Activated naive CD8-positive, alpha-beta T cell (primary cell): ENCODE results near the gene RABGGTB.
"Not testable (repeated sequence)": the region's sequence is repeated elsewhere in the genome, so short reads cannot be mapped to it uniquely, and the experiment has no call there.

Experiments
- H3K27ac Mint-ChIP-seq: one replicate; pipeline ENCODE4 v1.8.0; 2021; ENCODE audit warnings: mixed read lengths
- H3K27me3 Mint-ChIP-seq: one replicate; pipeline ENCODE4 v1.8.0; 2021; ENCODE audit warnings: mixed read lengths
- H3K36me3 Mint-ChIP-seq: one replicate; pipeline ENCODE4 v1.8.0; 2021; ENCODE audit warnings: mixed read lengths
- H3K4me1 Mint-ChIP-seq: one replicate; pipeline ENCODE4 v1.8.0; 2021; ENCODE audit warnings: low read depth, mixed read lengths
- H3K4me3 Mint-ChIP-seq: one replicate; pipeline ENCODE4 v1.8.0; 2021; ENCODE audit warnings: mild to moderate bottlenecking, mixed read lengths
- H3K9me3 Mint-ChIP-seq: one replicate; pipeline ENCODE4 v1.8.0; 2021; ENCODE audit warnings: low read depth, mixed read lengths

The RABGGTB gene

DNA sequence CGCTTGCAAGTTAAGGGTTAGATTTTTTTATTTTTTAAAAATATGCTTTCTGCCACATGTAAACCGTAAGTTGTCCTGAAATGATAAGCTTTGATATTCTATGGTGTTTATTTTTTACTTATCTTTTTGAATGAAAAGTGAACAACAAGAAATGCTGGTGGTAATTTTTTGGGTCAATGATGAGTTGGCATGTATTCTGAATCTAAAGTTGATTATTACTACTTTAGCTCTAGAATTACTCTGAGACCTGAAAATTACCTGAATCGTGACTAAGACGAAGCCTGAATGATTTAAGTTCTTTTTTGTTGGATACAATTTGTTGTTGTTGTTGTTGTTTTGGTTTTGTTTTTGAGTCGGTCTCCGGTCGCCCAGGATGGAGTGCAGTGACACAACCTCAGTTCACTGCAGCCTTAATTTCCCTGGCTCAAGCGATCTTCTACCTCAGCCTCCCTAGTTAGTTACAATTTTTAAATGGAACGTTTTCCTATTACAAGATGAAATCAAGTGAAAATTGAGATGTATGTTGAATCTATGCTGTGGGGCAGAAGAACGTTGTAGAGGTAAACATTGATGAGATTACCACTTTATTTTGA lies 941 bp downstream of the RABGGTB start:
- Mint-ChIP-seq H3K27ac (peak overlapping the region; percentile 99), H3K4me3 (peak overlapping the region; percentile 100), H3K36me3 (peaks cover 39% of the 10 kb centered on the region), H3K4me1 (peaks cover 41% of the 10 kb centered on the region), H3K27me3 (no peaks in the 10 kb centered on the region), H3K9me3 (no peaks in the 10 kb centered on the region)

DNA sequence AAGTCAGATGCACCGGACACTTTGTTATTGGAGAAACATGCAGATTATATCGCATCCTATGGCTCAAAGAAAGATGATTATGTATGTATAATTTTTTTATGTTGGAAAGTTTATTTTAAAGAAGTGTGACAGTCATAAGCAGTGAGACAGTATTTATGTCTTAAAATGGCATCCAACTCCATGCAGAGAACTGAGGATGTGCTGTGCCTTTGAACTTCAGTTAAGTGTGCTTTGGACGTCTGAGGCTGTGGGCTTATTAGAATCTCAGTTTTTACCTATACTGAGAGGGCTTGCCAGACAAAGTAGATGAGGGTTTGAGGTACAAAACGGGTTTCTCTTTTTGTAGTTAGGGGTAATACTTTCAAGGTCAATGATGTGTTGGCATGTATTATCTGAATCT lies 1.5 kb downstream of the RABGGTB start:
- Mint-ChIP-seq H3K36me3 (peaks cover 39% of the 10 kb centered on the region), H3K27ac (peak overlapping the region; percentile 99), H3K4me1 (peaks cover 44% of the 10 kb centered on the region), H3K9me3 (no peaks in the 10 kb centered on the region), H3K27me3 (no peaks in the 10 kb centered on the region), H3K4me3 (peak overlapping the region; percentile 100)

DNA sequence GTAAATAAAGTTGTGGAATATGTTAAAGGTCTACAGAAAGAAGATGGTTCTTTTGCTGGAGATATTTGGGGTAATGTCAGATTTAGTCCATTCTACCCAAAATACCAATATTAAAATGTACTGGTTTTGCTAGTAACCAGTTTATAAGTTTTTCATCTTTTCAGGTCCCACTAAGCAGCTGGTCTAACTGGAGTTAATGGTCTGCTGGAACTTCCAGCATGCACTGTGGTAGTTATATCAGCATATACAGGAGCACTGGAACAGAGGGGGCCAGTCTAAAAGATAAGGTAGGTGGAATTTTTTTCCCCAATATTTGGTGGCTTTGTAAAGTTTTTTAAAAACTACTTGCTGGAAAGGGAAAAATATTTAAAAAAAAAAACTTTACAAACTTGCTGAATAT lies 3.9 kb downstream of the RABGGTB start:
- Mint-ChIP-seq H3K27ac (peak overlapping the region; percentile 99), H3K4me1 (peaks cover 52% of the 10 kb centered on the region), H3K36me3 (peaks cover 47% of the 10 kb centered on the region), H3K9me3 (no peaks in the 10 kb centered on the region), H3K27me3 (no peaks in the 10 kb centered on the region), H3K4me3 (peak overlapping the region; percentile 100)

DNA sequence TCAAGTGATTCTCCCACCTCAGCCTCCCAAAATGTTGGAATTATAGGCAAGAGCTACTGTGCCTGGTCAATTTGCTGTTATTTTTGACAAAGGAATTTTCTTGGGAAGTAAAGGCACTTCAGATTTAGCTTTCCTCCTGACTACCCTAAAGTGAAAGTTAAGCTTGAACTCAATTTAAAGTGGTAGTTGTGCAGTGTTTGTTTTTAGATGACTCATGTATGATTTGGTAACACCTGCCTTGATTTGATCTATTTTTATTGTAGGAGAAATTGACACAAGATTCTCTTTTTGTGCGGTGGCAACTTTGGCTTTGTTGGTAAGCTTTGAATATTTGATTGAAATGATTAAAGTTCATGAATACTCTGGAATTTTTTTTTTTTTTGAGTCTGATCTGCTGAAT lies 5.0 kb downstream of the RABGGTB start:
- H3K4me1 Mint-ChIP-seq: peaks cover 48% of the 10 kb centered on the region
- no peaks in the 10 kb centered on the region for H3K9me3 Mint-ChIP-seq
- H3K4me3 Mint-ChIP-seq: peak overlapping the region; percentile 100
- peak overlapping the region; percentile 99 for H3K27ac Mint-ChIP-seq
- peaks cover 48% of the 10 kb centered on the region for H3K36me3 Mint-ChIP-seq
- H3K27me3 Mint-ChIP-seq: no peaks in the 10 kb centered on the region

DNA sequence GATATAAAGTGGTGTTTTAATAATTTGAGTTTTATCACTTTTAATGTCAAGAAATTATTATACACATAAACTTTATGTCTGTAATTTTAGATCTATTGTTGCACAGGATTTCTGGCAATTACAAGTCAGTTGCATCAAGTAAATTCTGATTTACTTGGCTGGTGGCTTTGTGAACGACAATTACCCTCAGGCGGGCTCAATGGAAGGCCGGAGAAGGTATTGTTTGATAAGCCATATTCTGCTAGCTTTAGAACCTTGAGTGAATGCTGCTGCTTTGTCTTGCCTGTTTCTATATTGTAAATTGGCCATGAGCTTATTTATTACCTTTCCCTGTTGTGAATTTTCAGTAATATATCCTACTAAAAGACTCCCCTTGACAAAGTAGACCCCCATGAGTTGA lies 6.0 kb downstream of the RABGGTB start:
- Mint-ChIP-seq H3K36me3 (peaks cover 45% of the 10 kb centered on the region), H3K4me3 (peak overlapping the region; percentile 51), H3K4me1 (peaks cover 48% of the 10 kb centered on the region), H3K9me3 (no peaks in the 10 kb centered on the region), H3K27me3 (no peaks in the 10 kb centered on the region), H3K27ac (peak overlapping the region; percentile 99)

GRCh38 chr1:75794382-75794781 lies 8.3 kb downstream of the RABGGTB start:
- no peaks in the 10 kb centered on the region for H3K9me3 Mint-ChIP-seq
- no peak overlapping the region for H3K4me3 Mint-ChIP-seq
- H3K4me1 Mint-ChIP-seq: peaks cover 35% of the 10 kb centered on the region
- peak overlapping the region; percentile 0 for H3K27ac Mint-ChIP-seq
- no peaks in the 10 kb centered on the region for H3K27me3 Mint-ChIP-seq
- H3K36me3 Mint-ChIP-seq: peaks cover 29% of the 10 kb centered on the region

DNA sequence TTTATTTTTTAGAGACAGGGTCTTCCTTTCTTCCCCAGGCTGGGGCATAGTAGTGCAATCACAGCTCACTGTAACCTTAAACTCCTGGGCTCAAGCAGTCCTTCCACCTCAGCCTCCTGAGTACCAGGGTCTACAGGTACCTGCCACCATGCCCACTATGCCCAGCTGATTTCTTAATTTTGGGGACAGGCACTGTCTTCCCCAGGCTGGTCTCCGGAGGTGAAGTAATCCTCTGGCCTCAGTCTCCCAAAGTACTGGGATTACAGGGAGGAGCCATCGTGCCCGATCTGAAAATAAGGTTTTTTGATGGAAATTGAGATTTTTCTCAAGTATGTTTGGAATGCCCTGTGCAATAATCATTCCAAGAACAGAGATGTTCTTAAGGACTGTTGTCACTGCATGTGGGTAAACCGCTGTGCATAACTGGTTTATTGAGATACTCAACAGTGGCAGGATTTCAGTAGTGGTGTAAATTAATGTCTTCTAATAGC lies 9.7 kb downstream of the RABGGTB start:
- Mint-ChIP-seq H3K36me3 (peaks cover 21% of the 10 kb centered on the region), H3K27ac (no peak overlapping the region), H3K4me1 (peaks cover 23% of the 10 kb centered on the region), H3K27me3 (no peaks in the 10 kb centered on the region), H3K9me3 (no peaks in the 10 kb centered on the region), H3K4me3 (no peak overlapping the region)

- no peaks in the 10 kb centered on the region for H3K27me3 Mint-ChIP-seq
- peaks cover 15% of the 10 kb centered on the region for H3K36me3 Mint-ChIP-seq
- peaks cover 15% of the 10 kb centered on the region for H3K4me1 Mint-ChIP-seq
- H3K27ac Mint-ChIP-seq: peak within 1 kb of the TSS; percentile 19
- no peaks in the 10 kb centered on the region for H3K9me3 Mint-ChIP-seq
- H3K4me3 Mint-ChIP-seq: peak within 1 kb of the TSS; percentile 0
Measured at GRCh38 chr1:75796376-75797272, 10.6 kb downstream of the RABGGTB start, which contains the start of gene MSH4. MSH4 (plus strand) TSS chr1:75796882; CDS start chr1:75796986, 104 bp downstream.

- Mint-ChIP-seq H3K9me3 (no peaks in the 10 kb centered on the region), H3K27ac (no peak overlapping the region), H3K4me1 (peaks cover 12% of the 10 kb centered on the region), H3K27me3 (no peaks in the 10 kb centered on the region), H3K36me3 (peaks cover 12% of the 10 kb centered on the region), H3K4me3 (no peak overlapping the region)
Measured at GRCh38 chr1:75797273-75797588, 11.2 kb downstream of the RABGGTB start.

DNA sequence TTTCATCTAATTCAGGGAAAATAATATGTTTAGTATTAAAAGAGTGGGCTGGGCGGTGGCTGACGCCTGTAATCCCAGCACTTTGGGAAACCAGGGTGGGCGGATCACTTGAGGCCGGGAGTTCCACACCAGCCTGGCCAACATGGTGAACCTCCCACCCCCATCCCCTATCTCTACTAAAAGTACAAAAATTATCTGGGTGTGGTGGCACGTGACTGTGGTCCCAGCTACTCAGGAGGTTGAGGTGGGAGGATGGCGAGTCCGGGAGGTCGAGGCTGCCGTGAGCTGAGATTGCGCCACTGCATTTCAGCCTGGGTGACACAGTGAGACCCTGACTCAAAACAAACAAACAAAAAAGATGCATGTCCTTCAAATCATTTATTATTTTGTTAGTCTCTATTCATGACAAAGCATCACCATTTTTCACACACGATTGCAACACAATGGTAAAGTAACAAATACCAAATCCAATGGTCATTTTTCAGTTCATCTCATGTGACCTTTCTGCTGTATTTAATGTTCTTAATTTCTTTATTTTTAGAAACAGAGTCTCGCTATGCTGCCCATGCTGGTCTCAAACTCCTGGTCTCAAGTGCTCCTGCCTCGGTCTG lies 11.7 kb downstream of the RABGGTB start:
- peak overlapping the region; percentile 47 for H3K27ac Mint-ChIP-seq
- H3K4me1 Mint-ChIP-seq: peaks cover 8% of the 10 kb centered on the region
- peaks cover 12% of the 10 kb centered on the region for H3K36me3 Mint-ChIP-seq
- H3K27me3 Mint-ChIP-seq: no peaks in the 10 kb centered on the region
- H3K4me3 Mint-ChIP-seq: no peak overlapping the region
- no peaks in the 10 kb centered on the region for H3K9me3 Mint-ChIP-seq

DNA sequence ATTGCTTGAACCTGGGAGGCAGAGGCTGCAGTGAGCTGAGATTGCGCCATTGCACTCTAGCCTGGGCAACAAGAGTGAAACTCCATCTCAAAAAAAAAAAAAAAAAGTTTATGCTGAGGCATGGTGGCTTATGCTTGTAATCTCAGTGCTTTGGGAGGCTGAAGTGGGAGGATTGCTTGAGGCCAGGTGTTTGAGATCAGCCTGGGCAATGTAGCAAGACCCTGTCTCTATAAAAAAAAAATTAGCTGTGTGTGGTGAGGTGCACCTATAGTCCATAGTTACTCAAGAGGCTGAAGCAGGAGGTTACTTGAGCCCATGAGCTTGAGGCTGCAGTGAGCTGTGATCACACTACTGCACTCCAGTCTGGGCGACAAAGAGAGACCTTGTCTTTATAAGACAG lies 15.4 kb downstream of the RABGGTB start:
- H3K36me3 Mint-ChIP-seq, H3K4me3 Mint-ChIP-seq, H3K4me1 Mint-ChIP-seq, H3K9me3 Mint-ChIP-seq, H3K27ac Mint-ChIP-seq, H3K27me3 Mint-ChIP-seq: not testable (repeated sequence)

DNA sequence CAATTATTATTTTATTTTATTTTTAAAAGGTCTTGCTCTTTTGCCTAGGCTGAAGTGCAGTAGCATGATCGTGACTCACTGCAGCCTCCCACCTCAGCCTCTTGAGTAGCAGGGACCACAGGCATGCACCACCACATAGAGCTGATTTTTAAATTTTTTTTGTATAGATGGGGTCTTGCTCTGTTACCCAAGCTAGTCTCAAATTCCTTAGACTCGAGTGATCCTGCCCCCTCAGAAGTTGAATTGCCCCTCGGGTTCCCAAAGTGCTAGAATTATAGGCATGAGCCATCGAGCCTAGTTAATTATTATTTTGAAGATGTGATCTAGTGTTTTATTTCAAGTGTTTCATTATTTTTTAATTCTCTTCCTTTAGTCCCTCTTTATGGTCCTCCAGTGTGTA lies 22.9 kb downstream of the RABGGTB start:
- Mint-ChIP-seq H3K27me3 (no peaks in the 10 kb centered on the region), H3K27ac (no peak overlapping the region), H3K4me3 (no peak overlapping the region), H3K36me3 (peaks cover 9% of the 10 kb centered on the region), H3K4me1 (no peaks in the 10 kb centered on the region), H3K9me3 (no peaks in the 10 kb centered on the region)

- H3K36me3 Mint-ChIP-seq, H3K4me3 Mint-ChIP-seq, H3K9me3 Mint-ChIP-seq, H3K4me1 Mint-ChIP-seq, H3K27me3 Mint-ChIP-seq, H3K27ac Mint-ChIP-seq: not testable (repeated sequence)
Measured at GRCh38 chr1:75810113-75810512, 24.1 kb downstream of the RABGGTB start.

- H3K36me3 Mint-ChIP-seq: peaks cover 9% of the 10 kb centered on the region
- H3K27ac Mint-ChIP-seq: no peak overlapping the region
- H3K27me3 Mint-ChIP-seq: no peaks in the 10 kb centered on the region
- H3K4me3 Mint-ChIP-seq: no peak overlapping the region
- H3K4me1 Mint-ChIP-seq: no peaks in the 10 kb centered on the region
- no peaks in the 10 kb centered on the region for H3K9me3 Mint-ChIP-seq
Measured at GRCh38 chr1:75811211-75811981, 25.3 kb downstream of the RABGGTB start.

DNA sequence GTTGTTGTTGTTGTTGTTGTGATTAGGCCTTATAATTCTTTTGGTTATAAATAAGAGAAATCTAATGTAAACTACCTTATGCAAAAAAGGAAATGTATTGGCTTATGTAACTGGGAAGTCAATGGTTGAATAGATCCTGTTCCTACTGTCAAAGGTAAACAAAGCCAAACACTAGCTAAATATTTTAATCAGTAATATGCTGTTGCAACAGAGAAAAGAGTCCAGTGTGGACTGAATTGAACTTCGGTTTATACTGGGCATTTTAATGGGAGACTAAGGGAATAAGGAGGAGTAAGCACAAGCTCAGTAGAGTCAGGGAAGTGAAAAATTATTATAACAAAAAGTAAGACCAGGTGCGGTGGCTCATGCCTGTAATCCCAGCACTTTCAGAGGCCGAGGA lies 26.0 kb downstream of the RABGGTB start:
- no peaks in the 10 kb centered on the region for H3K9me3 Mint-ChIP-seq
- H3K4me3 Mint-ChIP-seq: no peak overlapping the region
- no peaks in the 10 kb centered on the region for H3K4me1 Mint-ChIP-seq
- H3K27me3 Mint-ChIP-seq: no peaks in the 10 kb centered on the region
- H3K36me3 Mint-ChIP-seq: peaks cover 9% of the 10 kb centered on the region
- H3K27ac Mint-ChIP-seq: no peak overlapping the region
